ENCODE measurements around the gene ODAD4. TPM values are rescaled to one million over a fixed set of nuclear protein-coding genes. Genes with fewer than 3 reads are reported as not detected.

ODAD4 gene
- total and polyA plus RNA-seq, 4 donors, result 0.07 to 1.0 (median 0.23) TPM

- H3K27me3 ChIP-seq (ENCODE audit: control insufficient read depth in 4 of 4, insufficient read depth in 4 of 4, low read length in 3 of 4), result no peaks in the 10 kb centered on the region
- 23% methylated on average over 9 of the region's 9 CpGs for WGBS
- H3K36me3 ChIP-seq (ENCODE audit: control insufficient read depth in 4 of 4, insufficient read depth in 3 of 4, low read depth in 1 of 4, low read length in 3 of 4), result no peaks in the 10 kb centered on the region
- no peak overlapping the region for H3K4me3 ChIP-seq (ENCODE audit: low read depth in 1 of 3, low read length in 3 of 3)
- DNase-seq (ENCODE audit: low spot score), result peak; percentile 80
- H3K9me3 ChIP-seq (ENCODE audit: control insufficient read depth in 4 of 4, low read length in 3 of 4), result no peaks in the 10 kb centered on the region
- no peak overlapping the region for H3K9ac ChIP-seq (ENCODE audit: low read depth in 1 of 2, low read length in 2 of 2)
- peak; percentile 89 for TF ChIP-seq CTCF (IDR thresholded peaks at IDR 0.05; ENCODE audit: low read depth, low read length, missing input control)
- no peak for TF ChIP-seq EGR1 (IDR thresholded peaks at IDR 0.05; ENCODE audit: low read depth in 2 of 2)
- peak; percentile 88 to 93 for TF ChIP-seq RAD21 (IDR thresholded peaks at IDR 0.05)
- peaks cover 0 to 27% (median 13%) of the 10 kb centered on the region in 4 donors for H3K4me1 ChIP-seq (ENCODE audit: control insufficient read depth in 4 of 4, insufficient read depth in 4 of 4, low read length in 3 of 4)
- H3K27ac ChIP-seq (ENCODE audit: low read depth in 1 of 2, low read length in 2 of 2), result no peak overlapping the region
Measured at GRCh38 chr17:41962768-41963434, 32.5 kb downstream of the ODAD4 start.

DNA sequence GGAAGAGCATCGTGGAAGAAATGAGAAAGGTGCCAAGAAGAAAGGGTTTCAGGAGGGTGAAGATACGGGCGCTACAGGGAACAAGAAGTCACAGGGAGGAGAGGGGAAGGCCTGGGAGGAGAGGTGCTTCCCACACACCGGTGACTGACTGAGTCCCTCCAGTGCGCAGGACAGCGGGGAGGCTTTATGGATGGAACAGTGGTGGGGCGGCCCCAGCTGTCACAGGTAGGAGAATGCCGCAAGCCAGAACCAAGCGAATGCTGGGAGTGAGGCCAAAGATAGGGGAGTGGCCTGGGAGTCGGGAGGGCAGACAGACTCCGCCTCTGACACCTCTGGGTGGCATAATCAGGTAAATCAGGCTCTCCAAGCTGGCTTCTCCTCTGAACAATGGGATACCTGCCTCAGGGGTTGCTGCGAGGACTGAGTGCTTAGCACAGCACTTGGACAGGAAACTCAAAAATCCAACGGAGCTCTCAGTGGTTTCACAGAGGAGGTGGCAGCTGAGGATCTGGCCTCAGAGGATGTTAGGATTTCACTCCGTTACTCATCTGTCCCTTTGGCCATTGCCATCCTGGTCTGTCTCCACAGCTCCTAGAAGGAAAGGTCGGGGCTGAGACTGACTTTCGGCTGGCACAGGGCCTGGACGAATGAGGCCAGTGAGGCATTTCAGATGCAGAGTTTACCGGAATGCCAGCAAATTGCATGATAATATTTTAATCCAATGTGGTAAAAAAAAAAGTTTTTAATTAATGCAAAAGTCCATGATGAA, 35.5 kb downstream of the ODAD4 start:
- peak in 1 of 2 donors; percentile 52 for TF ChIP-seq RAD21 (IDR thresholded peaks at IDR 0.05)
- peak; percentile 41 for TF ChIP-seq SP1 (IDR thresholded peaks at IDR 0.05)
- TF ChIP-seq YY1 (IDR thresholded peaks at IDR 0.05), result peak; percentile 61
- peak; percentile 7 to 38 for TF ChIP-seq RXRA (IDR thresholded peaks at IDR 0.05)
- no peak for TF ChIP-seq REST (IDR thresholded peaks at IDR 0.05)
- TF ChIP-seq HNF4G (IDR thresholded peaks at IDR 0.05), result no peak
- TF ChIP-seq ZBTB33 (IDR thresholded peaks at IDR 0.05), result peak; percentile 49
- peaks cover 0 to 31% (median 22%) of the 10 kb centered on the region in 4 donors for H3K4me1 ChIP-seq (ENCODE audit: control insufficient read depth in 4 of 4, insufficient read depth in 4 of 4, low read length in 3 of 4)
- peak overlapping the region; percentile 30 to 63 for H3K9ac ChIP-seq (ENCODE audit: low read depth in 1 of 2, low read length in 2 of 2)
- H3K9me3 ChIP-seq (ENCODE audit: control insufficient read depth in 4 of 4, low read length in 3 of 4), result no peaks in the 10 kb centered on the region
- H3K36me3 ChIP-seq (ENCODE audit: control insufficient read depth in 4 of 4, insufficient read depth in 3 of 4, low read depth in 1 of 4, low read length in 3 of 4), result peaks cover 0 to 9% (median 5%) of the 10 kb centered on the region in 4 donors
- 6% methylated on average over 18 of the region's 18 CpGs for WGBS
- DNase-seq (ENCODE audit: low spot score), result peak; percentile 72
- H3K27me3 ChIP-seq (ENCODE audit: control insufficient read depth in 4 of 4, insufficient read depth in 4 of 4, low read length in 3 of 4), result no peaks in the 10 kb centered on the region
- peak overlapping the region; percentile 87 to 88 for H3K27ac ChIP-seq (ENCODE audit: low read depth in 1 of 2, low read length in 2 of 2)
- H3K4me3 ChIP-seq (ENCODE audit: low read depth in 1 of 3, low read length in 3 of 3), result peak overlapping the region; percentile 53 to 94 (median 89)

Measured in liver (tissue), 9 donors.